Progenitor cell of endocrine pancreas (in vitro differentiated cells): ENCODE results near the gene CIBAR2. TPM values are rescaled to one million over a fixed set of nuclear protein-coding genes. Genes with fewer than 3 reads are reported as not detected.

Experiments
- DNase-seq: peaks from one replicate; pipeline ENCODE4 v3.0.0; 2021; ENCODE audit warnings: low spot score; ENCODE audit not compliant: unreplicated experiment
- H3K27ac Mint-ChIP-seq: 2 replicates; pipeline ENCODE4 v1.8.0; 2021; ENCODE audit warnings: mild to moderate bottlenecking, moderate library complexity, mixed read lengths
- H3K27me3 Mint-ChIP-seq: 2 replicates; pipeline ENCODE4 v1.8.0; 2021; ENCODE audit warnings: mixed read lengths
- H3K36me3 Mint-ChIP-seq: 2 replicates; pipeline ENCODE4 v1.8.0; 2022; ENCODE audit warnings: mixed read lengths; ENCODE audit not compliant: insufficient read depth
- H3K4me1 Mint-ChIP-seq: 2 replicates; pipeline ENCODE4 v1.8.0; 2021; ENCODE audit warnings: low read depth, mixed read lengths
- H3K4me3 Mint-ChIP-seq: 2 replicates; pipeline ENCODE4 v1.8.0; 2021; ENCODE audit warnings: low read depth, mild to moderate bottlenecking, moderate library complexity, mixed read lengths
- H3K9me3 Mint-ChIP-seq: 2 replicates; pipeline ENCODE4 v1.8.0; 2021; ENCODE audit warnings: low read depth, mixed read lengths
- CTCF ChIP-seq: fragments of 200-600 bp; sonication (generic); IDR thresholded peaks from one replicate; pipeline ENCODE4 v1.5.0; 2021; ENCODE audit warnings: antibody characterized with exemption, mild to moderate bottlenecking; ENCODE audit not compliant: unreplicated experiment
- total RNA-seq: library from RNA; stranded (reverse); gene quantifications from 2 replicates; pipeline ENCODE4 v1.2.1, GENCODE V29; 2021

CIBAR2 gene
- total RNA-seq, 1 donor from 2014 or later: 0.43 TPM

DNA sequence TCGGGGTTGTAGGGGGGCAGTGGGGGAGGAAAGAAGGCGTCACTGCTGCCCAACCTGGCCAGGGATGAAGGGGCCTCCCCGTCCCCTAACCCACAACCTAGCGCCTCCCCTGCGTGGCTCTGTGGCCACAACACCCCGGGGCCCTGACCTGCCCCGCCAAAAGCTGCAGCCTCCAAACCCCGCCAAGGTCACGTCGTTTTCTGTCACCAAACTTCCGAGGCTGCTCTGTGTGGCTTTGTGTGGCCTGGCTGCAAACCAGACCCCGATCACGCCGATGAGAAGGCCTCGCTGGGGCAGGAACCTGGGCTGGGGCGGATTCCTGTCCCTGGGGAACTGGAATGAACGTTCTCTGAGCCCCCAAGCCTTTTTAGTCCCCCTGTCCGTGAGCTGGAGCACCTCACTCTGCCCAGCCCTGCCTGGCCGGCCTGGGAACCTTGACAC, 30.5 kb upstream of the CIBAR2 start:
- peaks cover 18% of the 10 kb centered on the region for H3K27me3 Mint-ChIP-seq
- H3K4me3 Mint-ChIP-seq: no peak overlapping the region
- no peak overlapping the region for H3K27ac Mint-ChIP-seq
- H3K9me3 Mint-ChIP-seq: no peaks in the 10 kb centered on the region
- no peak for TF ChIP-seq CTCF
- no peaks in the 10 kb centered on the region for H3K36me3 Mint-ChIP-seq
- H3K4me1 Mint-ChIP-seq: peaks cover 3% of the 10 kb centered on the region
- DNase-seq: no peak

DNA sequence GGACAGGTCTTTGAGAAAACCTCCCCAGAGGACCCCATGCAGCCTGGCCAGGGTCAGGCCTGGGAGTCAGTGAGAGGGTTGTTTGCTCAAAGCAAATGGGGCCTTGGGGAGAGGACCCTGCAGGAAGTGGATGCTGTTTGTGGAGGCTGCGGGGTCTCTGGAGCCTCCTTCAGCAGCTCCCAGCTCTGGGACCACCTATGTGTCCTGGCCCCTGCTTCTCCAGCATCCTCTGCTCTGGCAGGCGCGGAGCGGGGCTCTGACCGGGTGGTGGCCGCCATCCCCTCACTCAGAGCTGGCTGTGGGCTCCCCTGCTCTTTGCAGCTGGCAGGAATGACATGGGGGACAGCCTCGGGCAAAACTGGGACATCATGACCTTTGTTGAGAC, 29.8 kb upstream of the CIBAR2 start:
- H3K36me3 Mint-ChIP-seq: no peaks in the 10 kb centered on the region
- TF ChIP-seq CTCF: no peak

DNA sequence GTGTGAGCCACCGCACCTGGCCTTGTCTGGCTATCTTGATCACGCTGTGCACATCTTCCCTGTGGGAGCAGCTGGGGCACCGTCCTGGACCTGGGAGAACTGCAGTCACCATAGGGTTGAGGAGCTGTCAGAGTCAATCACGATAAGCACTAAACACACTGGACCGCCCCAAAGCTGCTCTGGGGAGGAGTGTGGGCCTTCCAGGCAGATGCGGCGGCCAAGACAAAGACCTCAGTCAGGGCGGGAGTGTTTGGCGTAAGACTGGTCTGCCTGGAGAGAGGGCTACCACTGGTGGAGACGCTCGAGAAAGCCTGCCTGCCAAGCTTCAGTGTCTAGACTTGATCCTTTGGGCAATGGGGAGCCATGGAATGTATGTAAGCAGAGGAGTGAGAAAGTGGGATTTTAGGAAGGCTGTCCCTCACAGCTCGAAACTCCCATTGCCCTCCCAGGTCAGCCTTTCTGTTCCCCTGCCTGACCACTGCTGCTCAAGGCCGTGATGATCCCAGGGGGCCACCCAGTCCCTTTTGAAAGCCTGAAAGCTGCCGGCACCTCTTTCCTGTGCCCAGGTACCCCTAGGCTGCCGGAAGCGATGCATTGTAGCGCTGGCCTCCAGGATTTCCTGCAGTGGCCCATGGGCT, 29.3 kb upstream of the CIBAR2 start:
- Mint-ChIP-seq H3K27me3 (peaks cover 21% of the 10 kb centered on the region), H3K9me3 (no peaks in the 10 kb centered on the region), H3K36me3 (no peaks in the 10 kb centered on the region), H3K4me1 (peaks cover 3% of the 10 kb centered on the region), H3K27ac (no peak overlapping the region), H3K4me3 (no peak overlapping the region)
- TF ChIP-seq CTCF: no peak
- no peak for DNase-seq

More for the DNA sequence above, 29.8 kb upstream of the CIBAR2 start:
- no peak overlapping the region for H3K4me3 Mint-ChIP-seq
- no peak overlapping the region for H3K27ac Mint-ChIP-seq
- H3K4me1 Mint-ChIP-seq: peaks cover 3% of the 10 kb centered on the region
- DNase-seq: no peak
- H3K9me3 Mint-ChIP-seq: no peaks in the 10 kb centered on the region
- peaks cover 19% of the 10 kb centered on the region for H3K27me3 Mint-ChIP-seq

- Mint-ChIP-seq H3K9me3 (no peaks in the 10 kb centered on the region), H3K27ac (no peak overlapping the region), H3K27me3 (peaks cover 18% of the 10 kb centered on the region), H3K36me3 (no peaks in the 10 kb centered on the region), H3K4me3 (no peak overlapping the region), H3K4me1 (peaks cover 3% of the 10 kb centered on the region)
- DNase-seq: no peak
- no peak for TF ChIP-seq CTCF
Measured at GRCh38 chr16:85140455-85141012, 28.3 kb upstream of the CIBAR2 start.

DNA sequence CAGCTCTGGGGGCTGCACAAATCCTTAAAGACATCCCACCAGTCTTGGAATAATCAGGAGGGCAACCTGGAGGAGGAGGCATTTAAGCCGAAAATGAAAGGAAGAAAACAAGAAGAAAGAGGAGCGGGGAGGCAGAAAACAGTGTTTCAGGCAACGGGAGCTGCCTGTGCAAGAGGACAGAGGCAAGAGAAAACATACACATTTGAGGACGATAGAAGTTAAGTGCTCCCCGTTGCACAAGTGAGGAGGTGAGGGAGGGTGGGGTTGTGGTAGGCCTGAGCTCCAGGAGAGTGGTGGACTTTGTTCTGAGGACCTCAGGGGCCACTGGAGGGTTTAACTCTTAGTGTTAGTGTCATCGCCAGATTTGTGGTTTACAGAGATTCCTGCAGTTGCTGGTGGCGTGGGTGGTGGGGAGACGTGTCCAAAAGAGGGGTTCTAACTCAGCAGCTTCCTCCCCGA, 27.6 kb upstream of the CIBAR2 start:
- Mint-ChIP-seq H3K27ac (no peak overlapping the region), H3K27me3 (peaks cover 18% of the 10 kb centered on the region), H3K36me3 (no peaks in the 10 kb centered on the region), H3K4me1 (peaks cover 3% of the 10 kb centered on the region), H3K9me3 (no peaks in the 10 kb centered on the region), H3K4me3 (no peak overlapping the region)
- no peak for TF ChIP-seq CTCF
- no peak for DNase-seq
